Keratinocyte (primary cell): ENCODE results near the gene CA12.

ENCODE experiments used
- EZH2 ChIP-seq: IDR thresholded peaks from one replicate; pipeline ENCODE4 v1.6.1; 2012; ENCODE audit warnings: inconsistent platforms, mild to moderate bottlenecking, low read length, moderate library complexity
- TF ChIP-seq, protein P1 (sequence below), 3 experiments: IDR thresholded peaks in 1 of 3; conservative IDR thresholded peaks in 1 of 3; optimal IDR thresholded peaks in 1 of 3; 2 replicates in 2 of 3; 3 replicates in 1 of 3; pipeline versions ENCODE3 to v1.5.1; 2011; ENCODE audit warnings: low read length in 3 of 3, mild to moderate bottlenecking in 3 of 3, moderate library complexity in 2 of 3, control low read depth in 1 of 3, inconsistent platforms in 1 of 3; ENCODE audit not compliant: insufficient read depth in 2 of 3; ENCODE audit errors: extremely low read depth in 1 of 3

DNA sequence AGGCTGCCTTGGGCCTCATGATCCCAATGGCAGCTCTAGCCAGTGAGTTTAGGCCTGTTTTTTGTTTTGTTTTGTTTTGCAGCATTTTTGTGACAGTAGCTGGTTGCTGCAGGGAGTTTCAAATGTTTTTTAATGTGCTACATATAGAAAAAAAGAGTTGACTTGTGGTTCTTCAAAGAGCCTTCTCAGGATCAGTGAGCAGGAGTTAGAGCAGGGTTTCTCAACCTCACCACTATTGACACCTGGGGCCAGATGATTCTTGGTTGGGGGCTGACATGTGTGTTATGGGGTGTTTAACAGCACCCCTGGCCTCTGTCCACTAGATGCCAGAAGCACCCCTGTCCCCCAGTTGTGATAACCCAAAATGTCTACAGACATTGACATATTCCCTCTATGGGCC lies 86.3 kb downstream of the CA12 start:
- TF ChIP-seq, protein P1, sequence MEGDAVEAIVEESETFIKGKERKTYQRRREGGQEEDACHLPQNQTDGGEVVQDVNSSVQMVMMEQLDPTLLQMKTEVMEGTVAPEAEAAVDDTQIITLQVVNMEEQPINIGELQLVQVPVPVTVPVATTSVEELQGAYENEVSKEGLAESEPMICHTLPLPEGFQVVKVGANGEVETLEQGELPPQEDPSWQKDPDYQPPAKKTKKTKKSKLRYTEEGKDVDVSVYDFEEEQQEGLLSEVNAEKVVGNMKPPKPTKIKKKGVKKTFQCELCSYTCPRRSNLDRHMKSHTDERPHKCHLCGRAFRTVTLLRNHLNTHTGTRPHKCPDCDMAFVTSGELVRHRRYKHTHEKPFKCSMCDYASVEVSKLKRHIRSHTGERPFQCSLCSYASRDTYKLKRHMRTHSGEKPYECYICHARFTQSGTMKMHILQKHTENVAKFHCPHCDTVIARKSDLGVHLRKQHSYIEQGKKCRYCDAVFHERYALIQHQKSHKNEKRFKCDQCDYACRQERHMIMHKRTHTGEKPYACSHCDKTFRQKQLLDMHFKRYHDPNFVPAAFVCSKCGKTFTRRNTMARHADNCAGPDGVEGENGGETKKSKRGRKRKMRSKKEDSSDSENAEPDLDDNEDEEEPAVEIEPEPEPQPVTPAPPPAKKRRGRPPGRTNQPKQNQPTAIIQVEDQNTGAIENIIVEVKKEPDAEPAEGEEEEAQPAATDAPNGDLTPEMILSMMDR (optimal IDR thresholded peaks at IDR 0.05 in 1 of 3, IDR thresholded peaks at IDR 0.05 in 1 of 3, conservative IDR thresholded peaks at IDR 0.05 in 1 of 3; ENCODE audit: extremely low read depth in 1 of 3, insufficient read depth in 2 of 3, low read length in 3 of 3) = no peak
- no peak for TF ChIP-seq EZH2
